HG03378 (cell line): ENCODE measurements around the gene SDK2.

Source experiments
- ATAC-seq: cut with Tn5 transposase; IDR thresholded peaks from one replicate; pipeline ENCODE4 v1.9.1; 2021; ENCODE audit warnings: mild to moderate bottlenecking, moderate library complexity; ENCODE audit not compliant: unreplicated experiment

Gene SDK2

GRCh38 chr17:73559532-73559931, 84.7 kb downstream of the SDK2 start:
- no peak for ATAC-seq

GRCh38 chr17:73555199-73555960, 88.9 kb downstream of the SDK2 start:
- ATAC-seq, result no peak

- ATAC-seq, result no peak
Observed at GRCh38 chr17:73554498-73554897, 89.7 kb downstream of the SDK2 start.

GRCh38 chr17:73553311-73553710, 90.9 kb downstream of the SDK2 start:
- no peak for ATAC-seq

GRCh38 chr17:73552300-73553048, 91.8 kb downstream of the SDK2 start:
- ATAC-seq, result no peak

GRCh38 chr17:73551759-73552158, 92.5 kb downstream of the SDK2 start:
- no peak for ATAC-seq

- ATAC-seq, result no peak
Observed at GRCh38 chr17:73551144-73551543, 93.1 kb downstream of the SDK2 start.

- no peak for ATAC-seq
Observed at GRCh38 chr17:73550556-73550955, 93.7 kb downstream of the SDK2 start.

GRCh38 chr17:73549841-73550430, 94.3 kb downstream of the SDK2 start:
- ATAC-seq, result no peak

- ATAC-seq, result no peak
Observed at GRCh38 chr17:73548620-73549311, 95.5 kb downstream of the SDK2 start.

- ATAC-seq, result no peak
Observed at GRCh38 chr17:73547790-73548189, 96.5 kb downstream of the SDK2 start.

- no peak for ATAC-seq
Observed at GRCh38 chr17:73546770-73547536, 97.3 kb downstream of the SDK2 start.

- ATAC-seq, result no peak
Observed at GRCh38 chr17:73546114-73546513, 98.1 kb downstream of the SDK2 start.

- no peak for ATAC-seq
Observed at GRCh38 chr17:73545109-73546032, 98.9 kb downstream of the SDK2 start.

- ATAC-seq, result no peak
Observed at GRCh38 chr17:73544333-73544732, 99.9 kb downstream of the SDK2 start.

GRCh38 chr17:73542323-73542722, 101.9 kb downstream of the SDK2 start:
- ATAC-seq, result no peak

- ATAC-seq, result no peak
Observed at GRCh38 chr17:73541561-73541981, 102.7 kb downstream of the SDK2 start.

GRCh38 chr17:73541111-73541510, 103.1 kb downstream of the SDK2 start:
- no peak for ATAC-seq

- ATAC-seq, result no peak
Observed at GRCh38 chr17:73539166-73539565, 105.1 kb downstream of the SDK2 start.

- ATAC-seq, result no peak
Observed at GRCh38 chr17:73538445-73538844, 105.8 kb downstream of the SDK2 start.
